ENCODE results near the gene OSBPL5.
"Not testable (repeated sequence)": the region's sequence is repeated elsewhere in the genome, so short reads cannot be mapped to it uniquely, and the experiment has no call there.

The OSBPL5 gene

DNA sequence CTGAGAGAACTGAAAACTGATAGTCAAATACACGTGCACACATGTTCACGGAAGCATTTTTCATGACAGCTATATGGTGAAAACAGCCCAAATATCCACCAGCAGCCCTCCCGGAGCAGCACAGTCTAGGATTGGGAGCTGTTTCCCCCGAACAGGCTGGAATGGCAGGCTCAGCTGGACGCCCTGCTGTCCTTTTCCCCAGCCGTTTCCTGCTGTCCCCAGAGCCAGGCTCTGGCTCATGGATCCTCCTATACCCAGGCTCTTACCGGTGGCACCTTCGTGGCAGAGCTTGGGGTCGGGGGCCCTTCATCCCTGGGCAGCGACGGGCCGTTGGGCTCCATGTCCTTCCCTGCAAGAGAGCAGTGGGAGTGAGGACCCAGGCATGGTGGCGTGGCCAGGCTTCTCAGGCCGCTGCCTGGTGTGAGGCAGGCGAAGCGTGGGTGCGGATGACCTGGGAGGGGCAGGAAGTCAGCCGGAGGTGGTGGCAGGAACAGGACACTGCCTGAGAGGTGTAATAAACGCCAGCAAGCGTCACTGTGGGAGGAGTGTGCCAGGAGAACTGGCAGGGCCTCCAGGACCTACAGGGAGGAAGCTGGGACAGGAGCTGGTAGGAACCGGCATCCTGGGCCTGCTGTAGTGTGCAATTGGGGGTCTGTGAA is 38.8 kb downstream of the OSBPL5 start:
- no peaks in the 10 kb centered on the region for H3K27me3 Mint-ChIP-seq
- H3K4me1 Mint-ChIP-seq: no peaks in the 10 kb centered on the region
- CTCF ChIA-PET: no interaction called here
- no peaks in the 10 kb centered on the region for H3K9me3 Mint-ChIP-seq
- no peak overlapping the region for H3K4me3 Mint-ChIP-seq
- no peak overlapping the region for H3K27ac Mint-ChIP-seq
- no peak for DNase-seq
- no peaks in the 10 kb centered on the region for H3K36me3 Mint-ChIP-seq

- no peak for DNase-seq
- Mint-ChIP-seq H3K4me3 (no peak overlapping the region), H3K4me1 (no peaks in the 10 kb centered on the region), H3K27me3 (no peaks in the 10 kb centered on the region), H3K9me3 (no peaks in the 10 kb centered on the region), H3K27ac (no peak overlapping the region), H3K36me3 (no peaks in the 10 kb centered on the region)
- CTCF ChIA-PET: no interaction called here
Observed at GRCh38 chr11:3124821-3125220, 40.3 kb downstream of the OSBPL5 start.

DNA sequence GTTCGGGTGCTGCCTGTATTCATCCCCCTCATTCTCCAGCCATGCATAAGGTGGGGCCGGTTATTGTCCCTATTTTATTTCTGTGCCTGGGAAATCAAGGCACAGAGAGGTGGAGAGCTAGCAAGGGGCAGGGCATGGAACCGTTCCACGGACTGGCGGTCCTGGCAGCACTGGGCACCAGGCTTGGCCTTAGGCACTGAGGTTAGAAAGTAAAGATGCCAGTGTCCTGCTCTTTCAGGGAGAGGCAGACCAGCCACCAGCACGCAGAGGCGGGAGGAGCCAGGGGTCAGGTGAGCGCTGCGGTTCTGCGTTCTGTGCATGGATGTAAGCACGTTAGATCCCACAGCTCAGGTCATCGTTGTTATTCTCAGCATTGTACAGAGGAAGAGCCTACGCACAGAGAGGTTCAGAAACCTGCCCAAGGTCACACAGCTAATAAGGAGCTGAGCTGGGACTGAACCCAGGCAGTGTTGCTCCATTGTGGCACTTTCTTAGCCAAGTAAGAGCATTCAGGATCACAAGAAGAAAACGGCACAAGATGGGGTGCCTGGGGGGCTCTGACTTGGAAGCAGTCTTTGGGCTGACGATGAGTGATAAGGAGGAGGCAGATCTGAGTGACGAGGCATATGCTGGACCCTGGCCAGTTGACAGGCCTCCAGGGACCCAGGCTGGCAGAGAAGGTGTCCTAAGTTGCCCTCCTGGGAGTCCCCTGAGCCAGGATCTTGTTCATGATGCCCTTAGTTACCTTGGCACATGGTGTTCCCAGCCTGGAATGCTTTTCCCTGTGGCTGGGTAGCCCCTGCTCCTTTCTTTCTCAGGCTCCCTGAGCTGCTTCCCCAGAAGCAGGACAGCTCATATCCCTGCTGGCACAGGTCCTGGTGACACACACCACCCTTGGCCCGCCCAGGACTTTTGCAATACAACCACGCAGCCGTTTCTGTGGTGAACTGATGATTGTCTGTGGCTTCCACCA is 41.1 kb downstream of the OSBPL5 start:
- DNase-seq: peak; percentile 8
- Mint-ChIP-seq H3K27ac (no peak overlapping the region), H3K27me3 (no peaks in the 10 kb centered on the region), H3K4me3 (no peak overlapping the region), H3K4me1 (no peaks in the 10 kb centered on the region), H3K9me3 (no peaks in the 10 kb centered on the region), H3K36me3 (no peaks in the 10 kb centered on the region)
- CTCF ChIA-PET: no interaction called here

GRCh38 chr11:3123305-3123704 is 41.8 kb downstream of the OSBPL5 start:
- CTCF ChIA-PET: no interaction called here

DNA sequence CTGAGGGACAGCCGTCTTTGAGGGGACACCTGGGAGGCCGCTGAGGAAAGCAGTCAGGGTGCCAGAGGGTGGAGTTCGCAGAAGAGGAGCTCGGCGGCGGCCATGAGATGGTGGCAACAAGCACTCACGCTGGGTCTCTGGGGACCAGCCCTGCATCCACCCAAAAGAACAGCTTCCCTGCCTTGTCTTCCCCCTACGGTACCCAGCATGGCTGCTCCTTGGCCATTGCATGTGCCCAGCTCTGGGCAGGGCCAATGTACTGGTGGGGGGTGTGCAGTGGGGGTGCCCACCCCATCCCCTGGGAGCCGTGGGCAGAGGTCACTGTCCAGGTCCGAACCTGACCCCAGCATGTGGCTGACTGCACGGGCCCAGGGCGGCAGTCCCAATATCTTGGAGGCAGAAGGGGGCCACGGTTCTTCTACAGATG is 42.3 kb downstream of the OSBPL5 start:
- CTCF ChIA-PET: no interaction called here
- peak; percentile 15 for DNase-seq

More at GRCh38 chr11:3123305-3123704, 41.8 kb downstream of the OSBPL5 start:
- Mint-ChIP-seq H3K4me1 (no peaks in the 10 kb centered on the region), H3K9me3 (no peaks in the 10 kb centered on the region), H3K27ac (no peak overlapping the region), H3K27me3 (no peaks in the 10 kb centered on the region), H3K36me3 (no peaks in the 10 kb centered on the region), H3K4me3 (no peak overlapping the region)
- DNase-seq: no peak

GRCh38 chr11:3121931-3122774 is 43.0 kb downstream of the OSBPL5 start:
- Mint-ChIP-seq H3K9me3 (no peaks in the 10 kb centered on the region), H3K27ac (no peak overlapping the region), H3K27me3 (no peaks in the 10 kb centered on the region), H3K36me3 (no peaks in the 10 kb centered on the region), H3K4me3 (no peak overlapping the region), H3K4me1 (no peaks in the 10 kb centered on the region)
- peak; percentile 14 for DNase-seq
- CTCF ChIA-PET: no interaction called here

More for the DNA sequence above, 42.3 kb downstream of the OSBPL5 start:
- H3K27ac Mint-ChIP-seq: no peak overlapping the region
- H3K9me3 Mint-ChIP-seq: no peaks in the 10 kb centered on the region
- H3K4me1 Mint-ChIP-seq: no peaks in the 10 kb centered on the region
- H3K4me3 Mint-ChIP-seq: no peak overlapping the region
- H3K36me3 Mint-ChIP-seq: no peaks in the 10 kb centered on the region
- H3K27me3 Mint-ChIP-seq: no peaks in the 10 kb centered on the region

- no peak overlapping the region for H3K4me3 Mint-ChIP-seq
- peak; percentile 3 for DNase-seq
- H3K4me1 Mint-ChIP-seq: no peaks in the 10 kb centered on the region
- no peaks in the 10 kb centered on the region for H3K27me3 Mint-ChIP-seq
- no peaks in the 10 kb centered on the region for H3K36me3 Mint-ChIP-seq
- CTCF ChIA-PET: no interaction called here
- H3K9me3 Mint-ChIP-seq: no peaks in the 10 kb centered on the region
- no peak overlapping the region for H3K27ac Mint-ChIP-seq
Observed at GRCh38 chr11:3121416-3121815, 43.7 kb downstream of the OSBPL5 start.

GRCh38 chr11:3120071-3120792 is 44.9 kb downstream of the OSBPL5 start:
- no peaks in the 10 kb centered on the region for H3K27me3 Mint-ChIP-seq
- CTCF ChIA-PET: interaction anchor here (1.5 kb wide), 1 partner anchor 10 kb away, joined by 5 read pairs; no protein-coding TSS in a partner anchor
- H3K27ac Mint-ChIP-seq: no peak overlapping the region
- H3K9me3 Mint-ChIP-seq: peaks cover 2% of the 10 kb centered on the region
- no peaks in the 10 kb centered on the region for H3K4me1 Mint-ChIP-seq
- H3K36me3 Mint-ChIP-seq: peaks cover 2% of the 10 kb centered on the region
- DNase-seq: peak; percentile 18
- no peak overlapping the region for H3K4me3 Mint-ChIP-seq

DNA sequence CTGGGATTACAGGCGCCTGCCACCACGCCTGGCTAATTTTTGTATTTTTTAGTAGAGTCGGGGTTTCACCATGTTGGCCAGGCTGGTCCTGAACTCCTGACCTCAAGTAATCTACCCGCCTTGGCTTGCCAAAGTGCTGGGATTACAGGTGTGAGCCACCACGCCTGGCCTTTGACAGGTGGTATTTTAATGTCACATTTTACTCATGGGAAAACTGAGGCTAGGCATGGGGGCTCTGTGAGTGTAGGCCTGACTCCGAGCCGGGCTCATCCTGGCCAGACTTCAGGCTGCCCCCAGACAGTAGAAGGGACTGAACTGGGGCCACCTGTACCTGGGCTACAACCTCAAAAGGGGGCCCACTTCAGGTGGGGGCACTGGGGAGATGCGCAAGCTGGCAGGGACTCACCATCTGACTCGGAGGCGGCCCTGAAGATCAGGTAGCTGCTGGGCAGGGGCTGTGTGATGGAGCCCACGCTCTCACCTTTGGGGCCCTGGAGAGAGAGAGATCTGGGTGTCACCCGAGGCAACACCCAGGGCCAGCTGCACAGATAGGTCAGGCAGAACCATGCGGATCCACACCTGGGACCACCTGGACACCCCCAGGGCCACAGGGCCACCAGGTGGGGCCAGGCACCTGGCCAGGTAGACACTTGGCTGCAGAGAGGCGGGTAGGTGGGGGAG is 45.8 kb downstream of the OSBPL5 start:
- CTCF ChIA-PET: interaction anchor here (1.5 kb wide), 1 partner anchor 9 kb away, joined by 5 read pairs; no protein-coding TSS in a partner anchor
- no peaks in the 10 kb centered on the region for H3K4me1 Mint-ChIP-seq
- H3K9me3 Mint-ChIP-seq: peaks cover 6% of the 10 kb centered on the region
- H3K27me3 Mint-ChIP-seq: no peaks in the 10 kb centered on the region
- H3K36me3 Mint-ChIP-seq: peaks cover 5% of the 10 kb centered on the region
- H3K27ac Mint-ChIP-seq: no peak overlapping the region
- DNase-seq: peak; percentile 11
- no peak overlapping the region for H3K4me3 Mint-ChIP-seq

DNA sequence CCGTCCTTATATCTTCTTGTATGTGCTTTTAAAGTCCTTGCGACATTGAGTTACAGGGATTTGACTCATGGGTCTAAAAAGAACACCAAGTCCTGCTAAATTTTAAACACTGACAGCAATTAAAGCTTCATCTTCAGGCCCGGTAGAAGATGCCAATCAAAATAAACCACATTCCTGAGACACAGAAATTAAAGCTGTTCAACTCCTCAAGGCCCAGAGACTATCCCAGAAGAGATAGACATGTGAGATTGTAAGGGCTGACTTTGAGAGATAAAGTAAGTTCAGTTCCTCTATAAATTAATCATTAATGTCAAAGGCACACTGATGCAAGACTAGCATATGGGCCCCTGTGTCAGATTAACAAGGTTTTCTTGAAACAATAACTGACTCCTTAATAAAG is 49.8 kb downstream of the OSBPL5 start:
- CTCF ChIA-PET: no interaction called here
- Mint-ChIP-seq H3K9me3 (peaks cover 11% of the 10 kb centered on the region), H3K27ac (no peak overlapping the region), H3K27me3 (no peaks in the 10 kb centered on the region), H3K4me3 (no peak overlapping the region), H3K36me3 (peaks cover 9% of the 10 kb centered on the region), H3K4me1 (no peaks in the 10 kb centered on the region)
- no peak for DNase-seq

DNA sequence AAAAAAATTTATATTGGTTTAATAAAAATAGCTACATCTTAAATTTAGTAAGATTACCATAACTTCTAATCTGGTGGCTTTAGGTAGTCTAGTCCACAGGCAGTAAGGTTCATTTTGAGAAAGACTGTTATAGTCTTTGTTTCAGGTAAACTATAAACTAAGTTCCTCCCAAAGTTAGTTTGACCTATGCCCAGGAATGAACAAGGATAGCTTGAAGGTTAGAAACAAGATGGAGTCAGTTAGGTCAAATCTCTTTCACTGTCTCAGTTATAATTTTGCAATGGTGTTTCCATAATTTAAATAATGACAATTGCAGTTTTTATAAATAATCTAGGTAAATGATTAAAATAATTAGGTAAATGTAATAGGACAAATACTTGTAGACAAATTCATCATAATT is 51.4 kb downstream of the OSBPL5 start:
- H3K4me1 Mint-ChIP-seq, H3K36me3 Mint-ChIP-seq, H3K4me3 Mint-ChIP-seq, DNase-seq, H3K27me3 Mint-ChIP-seq, CTCF ChIA-PET, H3K27ac Mint-ChIP-seq: not testable (repeated sequence)
- H3K9me3 Mint-ChIP-seq: peaks cover 11% of the 10 kb centered on the region

- CTCF ChIA-PET: interaction anchor here (0.7 to 1.7 kb wide), 3 partner anchors 103 to 538 kb away, joined by 3 to 5 read pairs (median 4); no protein-coding TSS in a partner anchor
Observed at GRCh38 chr11:3111919-3112690, 53.0 kb downstream of the OSBPL5 start.

More at GRCh38 chr11:3111919-3112690, 53.0 kb downstream of the OSBPL5 start:
- no peak overlapping the region for H3K4me3 Mint-ChIP-seq
- H3K4me1 Mint-ChIP-seq: no peaks in the 10 kb centered on the region
- no peaks in the 10 kb centered on the region for H3K27me3 Mint-ChIP-seq
- peaks cover 11% of the 10 kb centered on the region for H3K9me3 Mint-ChIP-seq
- H3K36me3 Mint-ChIP-seq: peaks cover 9% of the 10 kb centered on the region
- no peak for DNase-seq
- H3K27ac Mint-ChIP-seq: no peak overlapping the region

All from activated naive CD4-positive, alpha-beta T cell treated with anti-CD3 and anti-CD28 coated beads, Interleukin-2, amount 10 ng/mL, durations not matched to agents 7 days and 5 days (primary cell).